Neural progenitor cell (in vitro differentiated cells): ENCODE measurements around the gene AP2M1. TPM values are rescaled to one million over a fixed set of nuclear protein-coding genes. Genes with fewer than 3 reads are reported as not detected.

ENCODE experiments used
- DNase-seq: peaks from one replicate; pipeline ENCODE4 v3.0.0-alpha.2; 2016; ENCODE audit warnings: low spot score
- H2AFZ ChIP-seq: fragments of 200-600 bp; sonication (generic); replicated peaks from 2 replicates; pipeline ENCODE4 v1.6.1; 2016; ENCODE audit warnings: antibody characterized with exemption
- H3F3A ChIP-seq: fragments of 200-600 bp; sonication (generic); 2 replicates; pipeline ENCODE4 v1.6.1; 2016; ENCODE audit warnings: antibody characterized with exemption, low read depth
- H3K27ac ChIP-seq: fragments of 200-600 bp; sonication (generic); 2 replicates; pipeline ENCODE4 v1.5.1; 2016; ENCODE audit warnings: mild to moderate bottlenecking
- H3K27me3 ChIP-seq: fragments of 200-600 bp; sonication (generic); 2 replicates; pipeline ENCODE4 v1.6.1; 2016; ENCODE audit warnings: mild to moderate bottlenecking, moderate library complexity
- H3K36me3 ChIP-seq: fragments of 200-600 bp; sonication (generic); 2 replicates; pipeline ENCODE4 v1.5.1; 2016
- H3K4me1 ChIP-seq: fragments of 200-600 bp; sonication (generic); 2 replicates; pipeline ENCODE4 v1.6.1; 2016; ENCODE audit warnings: mixed run types
- H3K4me2 ChIP-seq: fragments of 200-600 bp; sonication (generic); 2 replicates; pipeline ENCODE4 v1.6.1; 2016
- H3K4me3 ChIP-seq: fragments of 200-600 bp; sonication (generic); 2 replicates; pipeline ENCODE4 v1.5.1; 2016
- H3K79me2 ChIP-seq: fragments of 200-600 bp; sonication (generic); 2 replicates; pipeline ENCODE4 v1.6.1; 2016; ENCODE audit warnings: low read depth
- H3K9ac ChIP-seq: fragments of 200-600 bp; sonication (generic); 2 replicates; pipeline ENCODE4 v1.6.1; 2016
- H3K9me3 ChIP-seq: fragments of 200-600 bp; sonication (generic); 2 replicates; pipeline ENCODE4 v1.5.1; 2016; ENCODE audit warnings: low read depth
- H4K20me1 ChIP-seq: fragments of 200-600 bp; sonication (generic); 2 replicates; pipeline ENCODE4 v1.6.1; 2016; ENCODE audit warnings: low read depth
- H3K27ac Mint-ChIP-seq: 3 replicates; pipeline ENCODE4 v1.8.0; 2021; ENCODE audit warnings: mixed read lengths
- H3K27me3 Mint-ChIP-seq: 2 replicates; pipeline ENCODE4 v1.8.0; 2022; ENCODE audit warnings: low read depth, mild to moderate bottlenecking, inconsistent platforms, moderate library complexity, mixed read lengths; ENCODE audit not compliant: insufficient read depth
- H3K36me3 Mint-ChIP-seq: 3 replicates; pipeline ENCODE4 v1.8.0; 2021; ENCODE audit warnings: mixed read lengths
- H3K4me1 Mint-ChIP-seq: 3 replicates; pipeline ENCODE4 v1.8.0; 2021; ENCODE audit warnings: mixed read lengths
- H3K4me3 Mint-ChIP-seq: 3 replicates; pipeline ENCODE4 v1.8.0; 2021; ENCODE audit warnings: mild to moderate bottlenecking, moderate library complexity, mixed read lengths
- H3K9me3 Mint-ChIP-seq: 3 replicates; pipeline ENCODE4 v1.8.0; 2020; ENCODE audit warnings: mixed read lengths
- CTCF ChIP-seq: fragments of 200-600 bp; sonication (generic); IDR thresholded peaks from 2 replicates; pipeline ENCODE4 v1.5.1; 2017; ENCODE audit warnings: antibody characterized with exemption, mild to moderate bottlenecking
- EZH2 ChIP-seq: fragments of 200-600 bp; sonication (generic); IDR thresholded peaks from 2 replicates; pipeline ENCODE4 v1.6.1; 2017; ENCODE audit warnings: antibody characterized with exemption, mild to moderate bottlenecking, moderate library complexity
- EZH2phosphoT487 ChIP-seq: fragments of 200-600 bp; sonication (generic); IDR thresholded peaks from 2 replicates; pipeline ENCODE4 v1.6.1; 2017; ENCODE audit warnings: antibody characterized with exemption
- total RNA-seq: library from RNA; depleted of rRNA; stranded (reverse); fragments of >200 nt; gene quantifications from 2 replicates; pipeline ENCODE4 v1.2.3, GENCODE V29; 2015; ENCODE audit warnings: low replicate concordance

The AP2M1 gene
- total RNA-seq, 1 donor from 2014 or later: 309 TPM

- no peak overlapping the region for H3K4me2 ChIP-seq
- no peaks in the 10 kb centered on the region for H3K27me3 ChIP-seq
- H3K4me3 Mint-ChIP-seq: no peak overlapping the region
- peaks cover 23% of the 10 kb centered on the region for H3K36me3 Mint-ChIP-seq
- H3K27ac Mint-ChIP-seq: no peak overlapping the region
- no peak overlapping the region for H3K27ac ChIP-seq
- DNase-seq: no peak
- H2AFZ ChIP-seq: no peak overlapping the region
- H3K9me3 Mint-ChIP-seq: no peaks in the 10 kb centered on the region
- peaks cover 9% of the 10 kb centered on the region for H3K27me3 Mint-ChIP-seq
- H3K4me1 ChIP-seq: no peaks in the 10 kb centered on the region
- no peaks in the 10 kb centered on the region for H3K9me3 ChIP-seq
- no peaks in the 10 kb centered on the region for H3K36me3 ChIP-seq
- H3F3A ChIP-seq: no peaks in the 10 kb centered on the region
- TF ChIP-seq EZH2 (no peak), EZH2phosphoT487 (no peak), CTCF (no peak)
- H3K4me1 Mint-ChIP-seq: no peaks in the 10 kb centered on the region
- H3K4me3 ChIP-seq: no peak overlapping the region
- no peak overlapping the region for H3K9ac ChIP-seq
- no peaks in the 10 kb centered on the region for H4K20me1 ChIP-seq
- no peaks in the 10 kb centered on the region for H3K79me2 ChIP-seq
These were observed 19.4 kb downstream of the AP2M1 start for GRCh38 chr3:184193991-184194539.

GRCh38 chr3:184196536-184196935 is 21.9 kb downstream of the AP2M1 start:
- H3K27me3 ChIP-seq: no peaks in the 10 kb centered on the region
- DNase-seq: no peak
- no peak overlapping the region for H3K27ac Mint-ChIP-seq
- H3K9ac ChIP-seq: no peak overlapping the region
- H3K27me3 Mint-ChIP-seq: peaks cover 7% of the 10 kb centered on the region
- no peaks in the 10 kb centered on the region for H3K9me3 ChIP-seq
- H3K4me2 ChIP-seq: no peak overlapping the region
- H3K4me1 ChIP-seq: no peaks in the 10 kb centered on the region
- no peaks in the 10 kb centered on the region for H3K4me1 Mint-ChIP-seq
- no peaks in the 10 kb centered on the region for H4K20me1 ChIP-seq
- peaks cover 16% of the 10 kb centered on the region for H3K36me3 Mint-ChIP-seq
- H3K36me3 ChIP-seq: no peaks in the 10 kb centered on the region
- no peak overlapping the region for H3K4me3 Mint-ChIP-seq
- no peak overlapping the region for H3K27ac ChIP-seq
- no peaks in the 10 kb centered on the region for H3K9me3 Mint-ChIP-seq
- no peaks in the 10 kb centered on the region for H3K79me2 ChIP-seq
- no peak overlapping the region for H3K4me3 ChIP-seq
- H2AFZ ChIP-seq: no peak overlapping the region
- TF ChIP-seq EZH2 (no peak), EZH2phosphoT487 (no peak), CTCF (no peak)
- H3F3A ChIP-seq: no peaks in the 10 kb centered on the region

GRCh38 chr3:184198509-184198908 is 23.9 kb downstream of the AP2M1 start:
- Histone ChIP-seq H3K4me1 (no peaks in the 10 kb centered on the region), H3K27me3 (no peaks in the 10 kb centered on the region), H3K9me3 (no peaks in the 10 kb centered on the region), H3K9ac (no peak overlapping the region), H3K79me2 (no peaks in the 10 kb centered on the region), H3F3A (no peaks in the 10 kb centered on the region), H3K27ac (no peak overlapping the region), H3K36me3 (no peaks in the 10 kb centered on the region), H4K20me1 (no peaks in the 10 kb centered on the region), H2AFZ (no peak overlapping the region), H3K4me2 (no peak overlapping the region), H3K4me3 (no peak overlapping the region)
- Mint-ChIP-seq H3K36me3 (peaks cover 10% of the 10 kb centered on the region), H3K4me3 (no peak overlapping the region), H3K9me3 (no peaks in the 10 kb centered on the region), H3K27me3 (peaks cover 3% of the 10 kb centered on the region), H3K27ac (no peak overlapping the region), H3K4me1 (no peaks in the 10 kb centered on the region)
- no peak for DNase-seq
- TF ChIP-seq EZH2phosphoT487 (no peak), CTCF (no peak), EZH2 (no peak)
